Astrocyte (in vitro differentiated cells and primary cell): ENCODE results near the gene ABTB2.

ENCODE experiments used
- CTCF ChIP-seq: IDR thresholded peaks from 2 replicates; pipeline ENCODE4 v1.5.1; 2011; ENCODE audit warnings: low read depth, mild to moderate bottlenecking, inconsistent platforms, low read length, moderate library complexity; ENCODE audit not compliant: insufficient read depth
- EZH2 ChIP-seq: IDR thresholded peaks from 2 replicates; pipeline ENCODE4 v1.6.1; 2012; ENCODE audit warnings: mild to moderate bottlenecking, low read length, inconsistent platforms; ENCODE audit not compliant: insufficient read depth

DNA sequence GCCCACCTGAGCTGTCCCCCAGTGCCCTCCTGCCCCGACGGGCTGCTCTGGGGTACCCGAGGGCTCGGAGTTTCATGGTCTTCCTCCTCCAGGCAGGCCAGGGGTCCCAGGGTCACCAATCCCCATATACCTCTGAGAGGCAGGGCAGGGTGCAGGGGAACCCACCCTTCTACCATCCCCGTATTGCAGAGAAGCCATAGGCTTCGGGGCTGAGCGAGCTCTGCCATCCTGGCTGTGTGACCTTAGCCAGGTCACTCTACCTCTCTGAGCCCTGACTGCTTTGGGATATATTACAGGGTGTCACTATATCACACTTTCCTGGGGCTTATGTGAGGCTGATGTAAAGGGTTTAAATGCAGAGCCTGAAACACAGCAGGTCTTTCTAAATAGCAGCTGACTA, 195.0 kb downstream of the ABTB2 start:
- no peak for TF ChIP-seq EZH2
- no peak for TF ChIP-seq CTCF
